ENCODE measurements around the gene XXYLT1. TPM values are rescaled to one million over a fixed set of nuclear protein-coding genes. Genes with fewer than 3 reads are reported as not detected.

Gene XXYLT1
- total and polyA plus RNA-seq, 10 donors = 2.7 to 22.3 (median 9.5) TPM

- H3K27ac ChIP-seq = no peak overlapping the region
- DNase-seq = no peak
- TF ChIP-seq CTCF (IDR thresholded peaks at IDR 0.05 in 8 of 11, conservative IDR thresholded peaks at IDR 0.05 in 3 of 11) (no peak), POLR2AphosphoS5 (IDR thresholded peaks at IDR 0.05) (no peak), POLR2A (IDR thresholded peaks at IDR 0.05) (no peak)
- WGBS, 5 donors = 93 to 98% (median 94%) methylated on average over 6 of the region's 6 CpGs
- intact Hi-C loops (cut with DNase I; ENCODE audit: low total_unique reads) = no loop called here
- no peaks in the 10 kb centered on the region for H3K27me3 ChIP-seq (replicated peaks in 1 of 7)
- no peak overlapping the region for H3K4me3 ChIP-seq
- H3K9me3 ChIP-seq = no peaks in the 10 kb centered on the region
- H3K36me3 ChIP-seq = peaks cover 0 to 36% (median 11%) of the 10 kb centered on the region in 6 donors
- peaks cover 0 to 14% (median 0%) of the 10 kb centered on the region in 6 donors for H3K4me1 ChIP-seq
Measured at GRCh38 chr3:195070336-195070735, 200.6 kb downstream of the XXYLT1 start.

GRCh38 chr3:195069501-195070251 is 201.3 kb downstream of the XXYLT1 start:
- intact Hi-C loops (cut with DNase I; ENCODE audit: low total_unique reads) = no loop called here

GRCh38 chr3:195068084-195069080 is 202.6 kb downstream of the XXYLT1 start:
- H3K27me3 ChIP-seq (replicated peaks in 1 of 7) = no peaks in the 10 kb centered on the region
- TF ChIP-seq POLR2A (IDR thresholded peaks at IDR 0.05) (no peak), CTCF (IDR thresholded peaks at IDR 0.05 in 8 of 11, conservative IDR thresholded peaks at IDR 0.05 in 3 of 11) (no peak), POLR2AphosphoS5 (IDR thresholded peaks at IDR 0.05) (no peak)
- peaks cover 0 to 15% (median 9%) of the 10 kb centered on the region in 6 donors for H3K4me1 ChIP-seq
- peak; percentile 36 for DNase-seq
- H3K9me3 ChIP-seq = no peaks in the 10 kb centered on the region
- no peak overlapping the region for H3K27ac ChIP-seq
- no peak overlapping the region for H3K4me3 ChIP-seq
- peaks cover 0 to 36% (median 11%) of the 10 kb centered on the region in 6 donors for H3K36me3 ChIP-seq
- intact Hi-C loops (cut with DNase I; ENCODE audit: low total_unique reads) = no loop called here
- WGBS, 5 donors = 92 to 96% (median 94%) methylated on average over 18 of the region's 18 CpGs

More at GRCh38 chr3:195069501-195070251, 201.3 kb downstream of the XXYLT1 start:
- Histone ChIP-seq H3K27me3 (replicated peaks in 1 of 7) (no peaks in the 10 kb centered on the region), H3K9me3 (no peaks in the 10 kb centered on the region), H3K4me3 (no peak overlapping the region), H3K4me1 (peaks cover 0 to 18% (median 4%) of the 10 kb centered on the region in 6 donors), H3K27ac (no peak overlapping the region), H3K36me3 (peaks cover 0 to 36% (median 11%) of the 10 kb centered on the region in 6 donors)
- WGBS, 5 donors = 94 to 99% (median 97%) methylated on average over 5 to 33 of the region's 33 CpGs
- peak; percentile 62 for DNase-seq
- TF ChIP-seq POLR2A (IDR thresholded peaks at IDR 0.05) (no peak), CTCF (IDR thresholded peaks at IDR 0.05 in 8 of 11, conservative IDR thresholded peaks at IDR 0.05 in 3 of 11) (no peak), POLR2AphosphoS5 (IDR thresholded peaks at IDR 0.05) (no peak)

Measured in spleen (tissue), 11 donors.